H1 (cell line): ENCODE data around the gene ZC3H18. TPM values are rescaled to one million over a fixed set of nuclear protein-coding genes. Genes with fewer than 3 reads are reported as not detected.
A peak's percentile ranks its signal among the peaks of the same experiment; 100 is the strongest.

Source experiments
- CTCF ChIA-PET: fragments of 300-600 bp; sonication (Branson Sonifier 250); formaldehyde crosslinking; loops from one replicate; lab custom pipeline; 2021; ENCODE audit not compliant: partially characterized antibody; lab: Charles Lee
- POLR2A ChIA-PET: fragments of 300-600 bp; sonication (Branson Sonifier 250); formaldehyde crosslinking; loops from one replicate; lab custom pipeline; 2021; ENCODE audit warnings: inconsistent platforms; ENCODE audit not compliant: partially characterized antibody; lab: Charles Lee
- DNase-seq, 2 experiments: peaks; one replicate each; pipeline versions ENCODE4 v3.0.0 to v3.0.0-alpha.2; 2010 to 2022; ENCODE audit warnings: low spot score in 2 of 2, low read depth in 1 of 2, mixed read lengths in 1 of 2
- FAIRE-seq: peaks from 2 replicates; lab custom pipeline; 2011; peaks lifted over from hg19 to GRCh38; lab: Jason Lieb, UNC
- H2AFZ ChIP-seq: 2 replicates; pipeline ENCODE4 v1.8.1; 2012; ENCODE audit warnings: low read length, inconsistent platforms
- H2AK5ac ChIP-seq: 2 replicates; pipeline ENCODE4 v1.6.1; 2013; ENCODE audit warnings: low read depth, low read length
- H2BK120ac ChIP-seq: replicated peaks from 2 replicates; pipeline ENCODE3; 2013; ENCODE audit warnings: low read depth, low read length, inconsistent platforms
- H2BK12ac ChIP-seq: 2 replicates; pipeline ENCODE4 v1.6.1; 2013; ENCODE audit warnings: low read depth, low read length
- H2BK15ac ChIP-seq: 2 replicates; pipeline ENCODE4 v1.6.1; 2013; ENCODE audit warnings: low read length
- H2BK20ac ChIP-seq: 2 replicates; pipeline ENCODE4 v1.6.1; 2013; ENCODE audit warnings: low read length
- H2BK5ac ChIP-seq: 2 replicates; pipeline ENCODE4 v1.6.1; 2013; ENCODE audit warnings: low read depth, low read length
- H3K14ac ChIP-seq: 2 replicates; pipeline ENCODE4 v1.6.1; 2013; ENCODE audit warnings: inconsistent platforms; ENCODE audit not compliant: insufficient read length
- H3K18ac ChIP-seq: 2 replicates; pipeline ENCODE4 v1.6.1; 2013; ENCODE audit warnings: low read length; ENCODE audit errors: extremely low read depth
- H3K23ac ChIP-seq: 2 replicates; pipeline ENCODE4 v1.6.1; 2013; ENCODE audit warnings: inconsistent platforms; ENCODE audit not compliant: insufficient read length
- H3K23me2 ChIP-seq: 2 replicates; pipeline ENCODE4 v1.6.1; 2013; ENCODE audit warnings: low read depth, low read length
- H3K27ac ChIP-seq: 2 replicates; pipeline ENCODE4 v1.6.1; 2011; ENCODE audit warnings: low read depth, low read length, inconsistent platforms
- H3K27me3 ChIP-seq, 4 experiments: replicated peaks in 1 of 4; 1 replicate in 1 of 4; 2 replicates in 3 of 4; pipeline versions ENCODE4 v1.6.1 to v1.8.1; 2011 to 2013; ENCODE audit warnings: low read length in 3 of 4, mild to moderate bottlenecking in 3 of 4, inconsistent platforms in 2 of 4, mixed read lengths in 2 of 4, moderate library complexity in 1 of 4; ENCODE audit not compliant: control insufficient read depth in 3 of 4, insufficient read depth in 3 of 4; ENCODE audit errors: extremely low read depth in 1 of 4
- H3K36me3 ChIP-seq, 4 experiments: 2 replicates each; pipeline versions ENCODE4 v1.6.1 to v1.8.1; 2011 to 2013; ENCODE audit warnings: mild to moderate bottlenecking in 4 of 4, low read length in 3 of 4, moderate library complexity in 2 of 4, control low read depth in 1 of 4, inconsistent platforms in 1 of 4; ENCODE audit not compliant: insufficient read depth in 4 of 4, control insufficient read depth in 2 of 4
- H3K4ac ChIP-seq: replicated peaks from 2 replicates; pipeline ENCODE3; 2013; ENCODE audit warnings: low read length, low read depth, mixed read lengths, inconsistent platforms; ENCODE audit not compliant: insufficient read length
- H3K4me1 ChIP-seq, 4 experiments: replicated peaks in 1 of 4; 1 replicate in 1 of 4; 2 replicates in 3 of 4; pipeline versions ENCODE4 v1.6.1 to v1.8.1; 2011 to 2013; ENCODE audit warnings: low read length in 3 of 4, inconsistent platforms in 2 of 4, mixed read lengths in 1 of 4; ENCODE audit not compliant: insufficient read depth in 4 of 4, control insufficient read depth in 3 of 4
- H3K4me2 ChIP-seq, 2 experiments: 2 replicates each; pipeline versions ENCODE4 v1.6.1 to v1.8.1; 2011 to 2013; ENCODE audit warnings: low read depth in 2 of 2, low read length in 2 of 2, control low read depth in 1 of 2, inconsistent platforms in 1 of 2, mild to moderate bottlenecking in 1 of 2; ENCODE audit not compliant: insufficient read depth in 1 of 2
- H3K4me3 ChIP-seq, 4 experiments: fragments of 200-600, 300-600 bp in 1 of 4; sonication (generic), shearing (Covaris generic), sonication (Bioruptor Twin) in 1 of 4; 2 replicates each; pipeline versions ENCODE4 v1.5.1 to v1.8.1; 2011 to 2016; ENCODE audit warnings: low read length in 4 of 4, low read depth in 3 of 4, control low read depth in 2 of 4, inconsistent platforms in 2 of 4, mild to moderate bottlenecking in 2 of 4, mixed read lengths in 1 of 4, moderate library complexity in 1 of 4; ENCODE audit not compliant: insufficient read depth in 2 of 4; ENCODE audit errors: extremely low read depth in 1 of 4
- H3K56ac ChIP-seq: replicated peaks from 2 replicates; pipeline ENCODE3; 2013; ENCODE audit warnings: low read depth, mild to moderate bottlenecking, mixed read lengths, low read length, inconsistent platforms; ENCODE audit not compliant: insufficient read length
- H3K79me1 ChIP-seq: 2 replicates; pipeline ENCODE4 v1.6.1; 2013; ENCODE audit warnings: low read depth, low read length, control low read depth
- H3K79me2 ChIP-seq, 2 experiments: 2 replicates each; pipeline versions ENCODE4 v1.6.1 to v1.8.1; 2012 to 2013; ENCODE audit warnings: low read length in 2 of 2, mild to moderate bottlenecking in 2 of 2, inconsistent platforms in 1 of 2; ENCODE audit not compliant: insufficient read depth in 2 of 2, control insufficient read depth in 1 of 2
- H3K9ac ChIP-seq, 4 experiments: replicated peaks in 1 of 4; 1 replicate in 1 of 4; 2 replicates in 3 of 4; pipeline versions ENCODE4 v1.6.1 to v1.8.1; 2011 to 2013; ENCODE audit warnings: low read depth in 3 of 4, low read length in 3 of 4, control low read depth in 2 of 4, mild to moderate bottlenecking in 2 of 4, moderate library complexity in 2 of 4, inconsistent platforms in 1 of 4; ENCODE audit errors: extremely low read depth in 1 of 4
- H3K9me3 ChIP-seq, 2 experiments: 2 replicates each; pipeline versions ENCODE4 v1.6.1 to v1.8.1; 2012 to 2013; ENCODE audit warnings: mild to moderate bottlenecking in 2 of 2, moderate library complexity in 2 of 2, control low read depth in 1 of 2, inconsistent platforms in 1 of 2, low read depth in 1 of 2, low read length in 1 of 2, mixed read lengths in 1 of 2; ENCODE audit not compliant: insufficient read depth in 2 of 2
- H4K20me1 ChIP-seq, 2 experiments: replicated peaks in 1 of 2; 2 replicates each; pipeline versions ENCODE3 to v1.8.1; 2011 to 2013; ENCODE audit warnings: inconsistent platforms in 2 of 2, low read length in 2 of 2, mild to moderate bottlenecking in 1 of 2; ENCODE audit not compliant: insufficient read depth in 2 of 2, control insufficient read depth in 1 of 2
- H4K5ac ChIP-seq: 2 replicates; pipeline ENCODE4 v1.6.1; 2013; ENCODE audit warnings: low read length, low read depth, mixed read lengths, inconsistent platforms; ENCODE audit not compliant: insufficient read length
- H4K8ac ChIP-seq: 2 replicates; pipeline ENCODE4 v1.8.0; 2013; ENCODE audit warnings: mild to moderate bottlenecking, moderate library complexity, low read length, inconsistent platforms; ENCODE audit not compliant: insufficient read depth; ENCODE audit errors: extremely low read depth
- H4K91ac ChIP-seq: replicated peaks from 2 replicates; pipeline ENCODE3; 2013; ENCODE audit warnings: low read length, mixed read lengths, inconsistent platforms; ENCODE audit not compliant: insufficient read length
- ASH2L ChIP-seq: fragments of 200-600, 300-600 bp; sonication (generic); IDR thresholded peaks from one replicate; pipeline ENCODE4 v1.7.1; 2017; ENCODE audit warnings: low read length
- BCL11A ChIP-seq, 2 experiments: IDR thresholded peaks; one replicate each; pipeline ENCODE4 v1.6.1; 2011; ENCODE audit warnings: low read depth in 2 of 2, low read length in 2 of 2, mild to moderate bottlenecking in 2 of 2
- EP300 ChIP-seq, 2 experiments: IDR thresholded peaks; 1 replicate in 1 of 2; 2 replicates in 1 of 2; pipeline ENCODE4 v1.6.1; 2011 to 2012; ENCODE audit warnings: low read depth in 2 of 2, low read length in 2 of 2, mild to moderate bottlenecking in 2 of 2, borderline replicate concordance in 1 of 2, inconsistent platforms in 1 of 2, moderate library complexity in 1 of 2
- JUN ChIP-seq: IDR thresholded peaks from 2 replicates; pipeline ENCODE4 v1.6.1; 2011; ENCODE audit warnings: low read depth, mild to moderate bottlenecking, improper control_type of control experiment, low read length
- MAX ChIP-seq: IDR thresholded peaks from 2 replicates; pipeline ENCODE4 v1.6.1; 2012; ENCODE audit warnings: inconsistent platforms
- POLR2AphosphoS5 ChIP-seq: IDR thresholded peaks from 2 replicates; pipeline ENCODE4 v1.6.1; 2011; ENCODE audit warnings: low read depth, low read length
- SAP30 ChIP-seq: fragments of 300-600 bp; sonication (generic); IDR thresholded peaks from 2 replicates; pipeline ENCODE4 v1.7.1; 2012; ENCODE audit warnings: low read length, moderate library complexity, mild to moderate bottlenecking, inconsistent platforms; ENCODE audit not compliant: insufficient read depth, insufficient replicate concordance
- WGBS, 2 experiments: shearing (Covaris generic) in 1 of 2; methylation state at CpG; one replicate each; pipeline versions ENCODE4 v1.1.6 to v1.1.7; 2013 to 2015; ENCODE audit warnings: low lambda C conversion rate in 2 of 2, mixed read lengths in 2 of 2, inconsistent platforms in 1 of 2, low coverage in 1 of 2, missing lambda C conversion rate in 1 of 2; ENCODE audit not compliant: insufficient replicate concordance in 2 of 2, insufficient coverage in 1 of 2, insufficient read length in 1 of 2; ENCODE audit errors: extremely low coverage in 1 of 2, missing lambda C conversion rate in 1 of 2; 5-methylcytosine and 5-hydroxymethylcytosine counted together
- polyA plus RNA-seq, 7 experiments: library from polyadenylated mRNA; depleted of rRNA in 3 of 7; stranded (reverse) in 5 of 7; unstranded in 2 of 7; fragments of >200 nt in 5 of 7; fragments of 200-250 nt in 2 of 7; gene quantifications; 1 replicate in 5 of 7; 2 replicates in 1 of 7; 4 replicates in 1 of 7; pipeline versions ENCODE4 v1.2.1 to v1.2.3, GENCODE V29; 2011 to 2013; ENCODE audit warnings: missing spikeins in 2 of 7, mixed read lengths in 2 of 7
- total RNA-seq: library from RNA; stranded (reverse); fragmentation: NEBNext Ultra II Directional; extraction: Animal tissue kit (Norgen Biotek cat#: 25700); gene quantifications from 2 replicates; pipeline ENCODE4 v1.2.1, GENCODE V29; 2021
- TF ChIP-seq, protein P1 (sequence below): IDR thresholded peaks from 2 replicates; pipeline ENCODE4 v1.6.1; 2011; ENCODE audit warnings: low read length, improper control_type of control experiment

ZC3H18 gene
- total and polyA plus RNA-seq, 2 of the 8 experiments (the other 6 are each of a cell fraction or from before 2014, with no cell fraction given): 12.1 to 73.2 TPM

DNA sequence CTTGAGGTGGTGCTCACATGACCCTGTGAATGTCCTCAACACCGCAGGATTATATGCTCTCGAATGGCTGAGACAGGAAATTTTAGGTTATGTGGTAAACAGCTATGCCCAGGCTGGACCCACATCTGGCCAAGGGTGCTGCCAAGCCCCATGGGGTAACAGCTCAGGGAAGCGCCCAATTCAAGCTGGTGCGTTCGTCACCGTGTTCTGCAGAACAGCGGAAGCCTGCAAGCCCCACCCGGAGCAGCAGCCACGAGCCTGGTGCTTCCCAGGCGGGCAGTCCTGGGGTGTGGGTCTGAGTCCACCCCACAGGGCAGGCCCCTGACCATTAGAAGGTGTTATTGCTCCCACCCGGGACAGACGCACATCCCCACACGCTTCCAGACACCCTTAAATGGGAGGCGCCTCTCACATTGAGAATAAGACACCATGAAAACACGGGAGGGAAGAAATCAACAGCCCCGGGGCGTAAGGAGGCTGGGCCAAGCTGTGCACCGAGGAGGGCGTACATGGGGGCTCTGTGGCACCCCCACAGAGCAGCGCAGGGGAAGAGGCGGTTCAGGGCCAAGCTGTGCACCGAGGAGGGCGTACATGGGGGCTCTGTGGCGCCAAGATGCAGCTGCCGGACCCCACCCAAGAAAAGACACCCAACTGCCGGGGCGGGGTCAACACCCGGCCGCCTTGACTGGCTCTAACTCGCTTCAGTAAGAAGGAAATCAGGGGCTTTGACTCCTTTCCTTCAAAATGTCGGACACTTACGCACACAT is 83.6 kb downstream of the ZC3H18 start:
- WGBS, 2 experiments: 88% methylated on average over 29 of the region's 32 CpGs; no CpG with 5 or more reads in 1 of the 2 experiments
- H3K18ac ChIP-seq: no peak overlapping the region

More for the DNA sequence above, 83.6 kb downstream of the ZC3H18 start:
- FAIRE-seq: no peak
- Histone ChIP-seq H4K20me1 (peaks cover 0 to 36% of the 10 kb centered on the region in 2 experiments), H2BK12ac (no peak overlapping the region), H3K4me2 (no peak overlapping the region), H3K4me3 (no peak overlapping the region), H3K9me3 (no peaks in the 10 kb centered on the region), H2BK120ac (no peak overlapping the region), H2AK5ac (no peak overlapping the region), H3K14ac (no peak overlapping the region), H4K8ac (peak overlapping the region; percentile 65; the same call in 1 of the 2 replicates), H2AFZ (no peak overlapping the region), H3K79me1 (peaks cover 6% of the 10 kb centered on the region), H3K27me3 (no peaks in the 10 kb centered on the region), H3K9ac (no peak overlapping the region), H3K56ac (no peak overlapping the region), H3K27ac (no peak overlapping the region), H2BK20ac (no peak overlapping the region), H3K23me2 (peaks cover 10% of the 10 kb centered on the region; the same call in 1 of the 2 replicates), H3K79me2 (peaks cover 0 to under 1% of the 10 kb centered on the region in 2 experiments; a peak in 1 of 4 replicates), H4K91ac (no peak overlapping the region), H3K4ac (no peak overlapping the region), H4K5ac (no peak overlapping the region), H3K4me1 (peaks cover 0 to 11% (median 7%) of the 10 kb centered on the region in 4 experiments; a peak in 5 of 7 replicates), H2BK15ac (no peak overlapping the region), H3K36me3 (peaks cover 3 to 29% (median 4%) of the 10 kb centered on the region in 4 experiments; a peak in 7 of 8 replicates), H3K23ac (no peak overlapping the region), H2BK5ac (no peak overlapping the region)
- ChIA-PET POLR2A (interaction anchor here (0.6 to 2.0 kb wide), 2 partner anchors 9 to 1318 kb away, joined by 3 to 4 read pairs; partner anchors contain the start of gene MVD), CTCF (interaction anchor here (1.2 to 1.9 kb wide), 2 partner anchors 69 to 82 kb away, joined by 3 to 4 read pairs; no protein-coding TSS in a partner anchor)
- DNase-seq: no peak
- TF ChIP-seq ASH2L (no peak), MAX (no peak), POLR2AphosphoS5 (no peak), JUN (no peak), SAP30 (no peak), BCL11A (IDR thresholded peaks at IDR 0.05; ENCODE audit: low read depth in 2 of 2, low read length in 2 of 2) (no peak), EP300 (IDR thresholded peaks at IDR 0.05; ENCODE audit: borderline replicate concordance in 1 of 2, low read depth in 2 of 2, low read length in 2 of 2) (no peak)
- TF ChIP-seq, protein P1, sequence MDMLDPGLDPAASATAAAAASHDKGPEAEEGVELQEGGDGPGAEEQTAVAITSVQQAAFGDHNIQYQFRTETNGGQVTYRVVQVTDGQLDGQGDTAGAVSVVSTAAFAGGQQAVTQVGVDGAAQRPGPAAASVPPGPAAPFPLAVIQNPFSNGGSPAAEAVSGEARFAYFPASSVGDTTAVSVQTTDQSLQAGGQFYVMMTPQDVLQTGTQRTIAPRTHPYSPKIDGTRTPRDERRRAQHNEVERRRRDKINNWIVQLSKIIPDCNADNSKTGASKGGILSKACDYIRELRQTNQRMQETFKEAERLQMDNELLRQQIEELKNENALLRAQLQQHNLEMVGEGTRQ: no peak
